ENCODE measurements around the gene GPR107.

DNA sequence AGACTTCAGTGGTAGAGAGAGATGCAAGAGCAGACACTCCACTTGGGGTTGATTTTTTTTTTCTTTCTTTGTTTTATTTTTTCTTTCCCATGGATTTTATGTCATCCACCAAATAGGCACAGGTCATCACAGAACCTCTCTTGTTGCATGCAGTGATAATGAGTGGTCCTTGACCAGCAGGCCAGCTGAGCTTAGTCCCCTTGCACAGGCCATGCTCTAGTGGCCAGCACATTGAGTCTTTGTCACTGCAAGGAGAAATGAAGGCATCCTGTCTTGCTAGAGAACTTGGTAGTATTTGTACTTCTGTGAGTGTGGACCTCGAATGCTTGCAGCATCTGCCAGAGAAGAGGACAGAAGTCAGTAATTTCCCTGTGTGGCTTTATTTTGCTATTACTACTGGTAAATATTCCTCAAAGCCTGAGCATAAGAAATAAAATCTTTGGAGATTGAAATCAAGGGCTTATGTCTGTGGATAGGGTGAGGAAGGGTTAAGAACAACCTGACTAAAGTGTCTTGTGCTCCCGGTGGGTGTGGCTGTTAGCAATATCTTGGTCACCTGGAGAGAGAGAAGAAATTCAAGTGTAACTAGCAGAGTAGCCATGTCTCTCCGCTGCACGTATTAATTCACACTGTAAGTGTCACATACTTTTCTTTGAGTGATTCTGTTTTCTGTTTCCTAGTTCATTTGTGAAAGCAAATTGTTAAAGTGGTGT is 73.2 kb downstream of the GPR107 start:
- TF ChIP-seq, protein P1, sequence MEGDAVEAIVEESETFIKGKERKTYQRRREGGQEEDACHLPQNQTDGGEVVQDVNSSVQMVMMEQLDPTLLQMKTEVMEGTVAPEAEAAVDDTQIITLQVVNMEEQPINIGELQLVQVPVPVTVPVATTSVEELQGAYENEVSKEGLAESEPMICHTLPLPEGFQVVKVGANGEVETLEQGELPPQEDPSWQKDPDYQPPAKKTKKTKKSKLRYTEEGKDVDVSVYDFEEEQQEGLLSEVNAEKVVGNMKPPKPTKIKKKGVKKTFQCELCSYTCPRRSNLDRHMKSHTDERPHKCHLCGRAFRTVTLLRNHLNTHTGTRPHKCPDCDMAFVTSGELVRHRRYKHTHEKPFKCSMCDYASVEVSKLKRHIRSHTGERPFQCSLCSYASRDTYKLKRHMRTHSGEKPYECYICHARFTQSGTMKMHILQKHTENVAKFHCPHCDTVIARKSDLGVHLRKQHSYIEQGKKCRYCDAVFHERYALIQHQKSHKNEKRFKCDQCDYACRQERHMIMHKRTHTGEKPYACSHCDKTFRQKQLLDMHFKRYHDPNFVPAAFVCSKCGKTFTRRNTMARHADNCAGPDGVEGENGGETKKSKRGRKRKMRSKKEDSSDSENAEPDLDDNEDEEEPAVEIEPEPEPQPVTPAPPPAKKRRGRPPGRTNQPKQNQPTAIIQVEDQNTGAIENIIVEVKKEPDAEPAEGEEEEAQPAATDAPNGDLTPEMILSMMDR (IDR thresholded peaks at IDR 0.05), result no peak
- TF ChIP-seq POLR2A (IDR thresholded peaks at IDR 0.05) (no peak), EP300 (IDR thresholded peaks at IDR 0.05) (no peak)
